Measurements from ENCODE around the gene KEAP1.

DNA sequence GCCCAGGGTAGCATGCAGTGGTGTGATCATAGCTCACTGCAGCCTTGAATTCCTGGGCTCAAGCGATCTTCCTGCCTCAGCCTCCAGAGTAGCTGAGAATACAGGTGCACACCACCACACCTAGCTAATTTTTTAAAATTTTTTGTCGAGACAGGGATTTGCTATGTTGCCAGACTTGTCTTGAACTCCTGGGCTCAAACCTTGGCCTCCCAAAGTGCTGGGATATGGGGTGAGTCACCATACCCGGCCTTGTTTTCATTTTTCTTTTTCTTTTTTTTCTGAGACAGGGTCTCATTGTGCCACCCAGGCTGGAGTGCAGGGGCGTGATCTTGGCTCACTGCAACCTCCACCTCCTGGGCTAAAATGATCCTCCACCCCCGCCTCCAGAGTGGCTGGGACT, 38.7 kb downstream of the KEAP1 start:
- TF ChIP-seq CTCF (IDR thresholded peaks at IDR 0.05) (no peak), POLR2AphosphoS5 (IDR thresholded peaks at IDR 0.05) (no peak)

All from upper lobe of left lung (tissue), 4 donors.